Astrocyte (in vitro differentiated cells and primary cell): ENCODE data around the gene GCHFR.

ENCODE experiments used
- EZH2 ChIP-seq: IDR thresholded peaks from 2 replicates; pipeline ENCODE4 v1.6.1; 2012; ENCODE audit warnings: mild to moderate bottlenecking, low read length, inconsistent platforms; ENCODE audit not compliant: insufficient read depth
- TF ChIP-seq, protein P1 (sequence below): IDR thresholded peaks from 2 replicates; pipeline ENCODE4 v1.5.1; 2011; ENCODE audit warnings: low read depth, mild to moderate bottlenecking, inconsistent platforms, low read length, moderate library complexity; ENCODE audit not compliant: insufficient read depth

- no peak for TF ChIP-seq EZH2
- TF ChIP-seq, protein P1, sequence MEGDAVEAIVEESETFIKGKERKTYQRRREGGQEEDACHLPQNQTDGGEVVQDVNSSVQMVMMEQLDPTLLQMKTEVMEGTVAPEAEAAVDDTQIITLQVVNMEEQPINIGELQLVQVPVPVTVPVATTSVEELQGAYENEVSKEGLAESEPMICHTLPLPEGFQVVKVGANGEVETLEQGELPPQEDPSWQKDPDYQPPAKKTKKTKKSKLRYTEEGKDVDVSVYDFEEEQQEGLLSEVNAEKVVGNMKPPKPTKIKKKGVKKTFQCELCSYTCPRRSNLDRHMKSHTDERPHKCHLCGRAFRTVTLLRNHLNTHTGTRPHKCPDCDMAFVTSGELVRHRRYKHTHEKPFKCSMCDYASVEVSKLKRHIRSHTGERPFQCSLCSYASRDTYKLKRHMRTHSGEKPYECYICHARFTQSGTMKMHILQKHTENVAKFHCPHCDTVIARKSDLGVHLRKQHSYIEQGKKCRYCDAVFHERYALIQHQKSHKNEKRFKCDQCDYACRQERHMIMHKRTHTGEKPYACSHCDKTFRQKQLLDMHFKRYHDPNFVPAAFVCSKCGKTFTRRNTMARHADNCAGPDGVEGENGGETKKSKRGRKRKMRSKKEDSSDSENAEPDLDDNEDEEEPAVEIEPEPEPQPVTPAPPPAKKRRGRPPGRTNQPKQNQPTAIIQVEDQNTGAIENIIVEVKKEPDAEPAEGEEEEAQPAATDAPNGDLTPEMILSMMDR, result no peak
Measured at GRCh38 chr15:40754574-40754882, 9.3 kb upstream of the GCHFR start.
